HepG2 (cell line): ENCODE results near the gene PRDX5. TPM values are rescaled to one million over a fixed set of nuclear protein-coding genes. Genes with fewer than 3 reads are reported as not detected.

ENCODE experiments used
- ELF4 ChIP-seq: sonication (generic); formaldehyde crosslinking; IDR thresholded peaks from 2 replicates; pipeline ENCODE4 v1.5.0; 2020; ENCODE audit warnings: missing genetic modification reagents, mild to moderate bottlenecking, moderate library complexity, borderline replicate concordance
- ETS1 ChIP-seq: sonication (generic); formaldehyde crosslinking; IDR thresholded peaks from 2 replicates; pipeline ENCODE4 v1.4.0; 2020; ENCODE audit warnings: missing genetic modification reagents
- FOXP1 ChIP-seq, 2 experiments: fragments of 450-650 bp in 1 of 2; IDR thresholded peaks; 2 replicates each; pipeline ENCODE4 v1.6.1; 2017 to 2018; ENCODE audit warnings: antibody characterized with exemption in 1 of 2
- MXD4 ChIP-seq: IDR thresholded peaks from 2 replicates; pipeline ENCODE4 v1.6.1; 2016; ENCODE audit warnings: mild to moderate bottlenecking, missing biosample characterization, missing genetic modification reagents
- NR2C2 ChIP-seq: sonication (generic); formaldehyde crosslinking; IDR thresholded peaks from 2 replicates; pipeline ENCODE4 v1.4.0; 2020; ENCODE audit warnings: missing genetic modification reagents, mild to moderate bottlenecking, moderate library complexity, borderline replicate concordance
- PRMT3 ChIP-seq: sonication (generic); formaldehyde crosslinking; IDR thresholded peaks from 2 replicates; pipeline ENCODE4 v1.8.1; 2022; ENCODE audit warnings: low read depth, mild to moderate bottlenecking, moderate library complexity, missing genetic modification reagents, borderline replicate concordance
- RERE ChIP-seq: IDR thresholded peaks from 2 replicates; pipeline ENCODE4 v1.6.1; 2016; ENCODE audit warnings: low read depth, missing genetic modification reagents, missing compliant biosample characterization
- TCF7 ChIP-seq: sonication (generic); IDR thresholded peaks from 2 replicates; pipeline ENCODE4 v1.6.1; 2016; ENCODE audit warnings: antibody characterized with exemption, low read depth
- TEAD3 ChIP-seq: optimal IDR thresholded peaks from 2 replicates; pipeline ENCODE3; 2016; ENCODE audit warnings: borderline replicate concordance
- ZFP37 ChIP-seq: sonication (generic); formaldehyde crosslinking; IDR thresholded peaks from 2 replicates; pipeline ENCODE4 v1.4.0; 2020; ENCODE audit warnings: missing genetic modification reagents, borderline replicate concordance
- ZGPAT ChIP-seq: IDR thresholded peaks from 2 replicates; pipeline ENCODE4 v1.6.1; 2016; ENCODE audit warnings: mild to moderate bottlenecking
- ZNF235 ChIP-seq: sonication (generic); formaldehyde crosslinking; IDR thresholded peaks from 2 replicates; pipeline ENCODE4 v1.8.1; 2023; ENCODE audit warnings: mild to moderate bottlenecking, missing genetic modification reagents, borderline replicate concordance
- ZNF432 ChIP-seq: sonication (generic); formaldehyde crosslinking; IDR thresholded peaks from 2 replicates; pipeline ENCODE4 v1.5.0; 2020; ENCODE audit warnings: missing genetic modification reagents, mild to moderate bottlenecking, borderline replicate concordance
- ZNF547 ChIP-seq: sonication (generic); formaldehyde crosslinking; IDR thresholded peaks from 2 replicates; pipeline ENCODE4 v1.5.1; 2020; ENCODE audit warnings: mild to moderate bottlenecking, missing genetic modification reagents
- ZNF704 ChIP-seq: sonication (generic); formaldehyde crosslinking; IDR thresholded peaks from 2 replicates; pipeline ENCODE4 v1.8.1; 2023; ENCODE audit warnings: mild to moderate bottlenecking, inconsistent platforms, moderate library complexity, missing genetic modification reagents, borderline replicate concordance
- ZNF772 ChIP-seq: sonication (generic); formaldehyde crosslinking; IDR thresholded peaks from 2 replicates; pipeline ENCODE4 v1.5.0; 2020; ENCODE audit warnings: mild to moderate bottlenecking, missing genetic modification reagents
- polyA plus RNA-seq, 8 experiments: library from polyadenylated mRNA; depleted of rRNA in 3 of 8; stranded (reverse) in 7 of 8; unstranded in 1 of 8; fragments of >200 nt; fragmentation: Illumina TruSeq in 4 of 8; extraction: Trizol in 4 of 8; gene quantifications; 2 replicates each; pipeline versions ENCODE4 v1.2.1 to v1.2.3, GENCODE V29; 2011 to 2016; ENCODE audit warnings: low read depth in 4 of 8, missing spikeins in 1 of 8, mixed read lengths in 1 of 8; ENCODE audit not compliant: insufficient read depth in 1 of 8
- total RNA-seq, 5 experiments: library from RNA; depleted of rRNA; stranded (reverse); fragments of >200 nt; fragmentation: Illumina TruSeq; extraction: Trizol; gene quantifications; 2 replicates each; pipeline ENCODE4 v1.2.3, GENCODE V29; 2016; ENCODE audit warnings: low read depth in 1 of 5
- TF ChIP-seq, protein P1 (sequence below): IDR thresholded peaks from 2 replicates; pipeline ENCODE4 v1.6.1; 2016; ENCODE audit warnings: control low read depth
- TF ChIP-seq, protein P2 (sequence below): sonication (generic); formaldehyde crosslinking; IDR thresholded peaks from 2 replicates; pipeline ENCODE4 v1.4.0; 2020; ENCODE audit warnings: missing genetic modification reagents; ENCODE audit errors: not compliant biosample characterization

Gene PRDX5
- total and polyA plus RNA-seq, 2 of the 13 experiments (the other 11 are each of a cell fraction or from before 2014, with no cell fraction given), result 215 to 311 TPM

DNA sequence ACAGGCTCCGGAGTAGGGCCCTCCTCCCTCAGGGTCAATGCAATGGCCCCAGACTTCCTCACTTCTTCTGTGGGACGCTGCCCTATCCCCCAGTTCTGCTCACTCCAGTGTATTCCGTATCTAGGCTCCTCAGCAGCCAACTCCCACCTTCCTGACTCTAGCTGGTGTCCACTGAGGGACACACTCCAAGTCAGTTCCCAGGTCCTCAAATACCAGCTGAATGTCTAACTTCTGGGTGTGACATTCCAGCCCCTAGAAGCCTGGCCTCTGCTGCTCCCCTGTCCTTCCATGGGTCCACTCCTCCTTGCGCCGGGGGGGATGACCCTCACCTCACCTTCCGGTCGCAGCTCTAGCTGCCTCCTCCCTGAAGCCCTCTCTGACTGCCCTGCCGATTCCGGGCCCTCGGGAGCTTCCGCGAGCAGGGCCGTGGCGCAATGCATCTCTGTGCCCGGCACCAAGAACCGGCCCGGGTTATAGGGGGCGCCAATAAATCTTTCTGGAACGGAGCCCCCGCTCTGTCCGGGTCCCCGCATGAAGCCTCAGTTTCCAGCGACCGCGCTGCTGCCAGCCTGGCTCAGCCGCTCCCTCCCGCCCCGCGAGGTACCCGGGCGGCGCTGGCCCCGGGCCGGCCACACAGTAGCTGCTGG, 48.9 kb upstream of the PRDX5 start (continued):
- TF ChIP-seq ZNF704 (CRISPR knock-in tag) (no peak), ELF4 (CRISPR knock-in tag) (no peak), TCF7 (no peak), TEAD3 (CRISPR knock-in tag) (peak; percentile 76), ZNF235 (0 out of 2 replicates have a peak, but pooled peaks have one; percentile 47), ZNF772 (CRISPR knock-in tag) (no peak), FOXP1 (IDR thresholded peaks at IDR 0.05) (no peak), FOXP1 (CRISPR knock-in tag; IDR thresholded peaks at IDR 0.05) (no peak), MXD4 (CRISPR knock-in tag) (no peak), ZFP37 (0 out of 2 replicates have a peak, but pooled peaks have one; percentile 29), ZGPAT (peak; percentile 57), RERE (CRISPR knock-in tag) (no peak), ETS1 (no peak), NR2C2 (CRISPR knock-in tag) (no peak), ZNF547 (no peak), ZNF432 (CRISPR knock-in tag) (no peak), PRMT3 (no peak)
- TF ChIP-seq, protein P1, sequence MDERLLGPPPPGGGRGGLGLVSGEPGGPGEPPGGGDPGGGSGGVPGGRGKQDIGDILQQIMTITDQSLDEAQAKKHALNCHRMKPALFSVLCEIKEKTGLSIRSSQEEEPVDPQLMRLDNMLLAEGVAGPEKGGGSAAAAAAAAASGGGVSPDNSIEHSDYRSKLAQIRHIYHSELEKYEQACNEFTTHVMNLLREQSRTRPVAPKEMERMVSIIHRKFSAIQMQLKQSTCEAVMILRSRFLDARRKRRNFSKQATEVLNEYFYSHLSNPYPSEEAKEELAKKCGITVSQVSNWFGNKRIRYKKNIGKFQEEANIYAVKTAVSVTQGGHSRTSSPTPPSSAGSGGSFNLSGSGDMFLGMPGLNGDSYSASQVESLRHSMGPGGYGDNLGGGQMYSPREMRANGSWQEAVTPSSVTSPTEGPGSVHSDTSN (CRISPR knock-in tag), result no peak
- TF ChIP-seq, protein P2, sequence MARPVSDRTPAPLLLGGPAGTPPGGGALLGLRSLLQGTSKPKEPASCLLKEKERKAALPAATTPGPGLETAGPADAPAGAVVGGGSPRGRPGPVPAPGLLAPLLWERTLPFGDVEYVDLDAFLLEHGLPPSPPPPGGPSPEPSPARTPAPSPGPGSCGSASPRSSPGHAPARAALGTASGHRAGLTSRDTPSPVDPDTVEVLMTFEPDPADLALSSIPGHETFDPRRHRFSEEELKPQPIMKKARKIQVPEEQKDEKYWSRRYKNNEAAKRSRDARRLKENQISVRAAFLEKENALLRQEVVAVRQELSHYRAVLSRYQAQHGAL (CRISPR knock-in tag), result peak; percentile 27
